ENCODE measurements around the gene CADPS2.

The CADPS2 gene

GRCh38 chr7:122663733-122664132 is 222.5 kb downstream of the CADPS2 start:
- no peaks in the 10 kb centered on the region for H3K27me3 ChIP-seq (ENCODE audit: insufficient read depth, poor library complexity, severe bottlenecking)
- no peaks in the 10 kb centered on the region for H3K4me1 ChIP-seq (ENCODE audit: insufficient read depth, poor library complexity, severe bottlenecking)
- DNase-seq (ENCODE audit: low spot score) = no peak
- no peak for ATAC-seq (ENCODE audit: low read depth)
- no peak overlapping the region for H3K27ac ChIP-seq (ENCODE audit: poor library complexity, severe bottlenecking)
- H3K9me3 ChIP-seq (ENCODE audit: severe bottlenecking) = no peaks in the 10 kb centered on the region
- H3K36me3 ChIP-seq (ENCODE audit: low read depth) = no peaks in the 10 kb centered on the region
- no peak for TF ChIP-seq CTCF (IDR thresholded peaks at IDR 0.05; ENCODE audit: poor library complexity, severe bottlenecking)
- no peak overlapping the region for H3K4me3 ChIP-seq (ENCODE audit: severe bottlenecking)

GRCh38 chr7:122658856-122659255 is 227.4 kb downstream of the CADPS2 start:
- Histone ChIP-seq H3K27ac (ENCODE audit: poor library complexity, severe bottlenecking) (no peak overlapping the region), H3K27me3 (ENCODE audit: insufficient read depth, poor library complexity, severe bottlenecking) (no peaks in the 10 kb centered on the region), H3K4me1 (ENCODE audit: insufficient read depth, poor library complexity, severe bottlenecking) (no peaks in the 10 kb centered on the region), H3K9me3 (ENCODE audit: severe bottlenecking) (no peaks in the 10 kb centered on the region), H3K4me3 (ENCODE audit: severe bottlenecking) (no peak overlapping the region), H3K36me3 (ENCODE audit: low read depth) (no peaks in the 10 kb centered on the region)
- DNase-seq (ENCODE audit: low spot score) (no peak), ATAC-seq (ENCODE audit: low read depth) (no peak)
- no peak for TF ChIP-seq CTCF (IDR thresholded peaks at IDR 0.05; ENCODE audit: poor library complexity, severe bottlenecking)

GRCh38 chr7:122653685-122654084 is 232.6 kb downstream of the CADPS2 start:
- H3K4me3 ChIP-seq (ENCODE audit: severe bottlenecking) = no peak overlapping the region
- no peaks in the 10 kb centered on the region for H3K27me3 ChIP-seq (ENCODE audit: insufficient read depth, poor library complexity, severe bottlenecking)
- no peak for ATAC-seq (ENCODE audit: low read depth)
- no peak for DNase-seq (ENCODE audit: low spot score)
- TF ChIP-seq CTCF (IDR thresholded peaks at IDR 0.05; ENCODE audit: poor library complexity, severe bottlenecking) = no peak
- no peak overlapping the region for H3K27ac ChIP-seq (ENCODE audit: poor library complexity, severe bottlenecking)
- no peaks in the 10 kb centered on the region for H3K9me3 ChIP-seq (ENCODE audit: severe bottlenecking)
- H3K4me1 ChIP-seq (ENCODE audit: insufficient read depth, poor library complexity, severe bottlenecking) = no peaks in the 10 kb centered on the region
- H3K36me3 ChIP-seq (ENCODE audit: low read depth) = no peaks in the 10 kb centered on the region

GRCh38 chr7:122652876-122653275 is 233.4 kb downstream of the CADPS2 start:
- TF ChIP-seq CTCF (IDR thresholded peaks at IDR 0.05; ENCODE audit: poor library complexity, severe bottlenecking) = no peak
- DNase-seq (ENCODE audit: low spot score) (no peak), ATAC-seq (ENCODE audit: low read depth) (no peak)
- Histone ChIP-seq H3K4me1 (ENCODE audit: insufficient read depth, poor library complexity, severe bottlenecking) (no peaks in the 10 kb centered on the region), H3K9me3 (ENCODE audit: severe bottlenecking) (no peaks in the 10 kb centered on the region), H3K36me3 (ENCODE audit: low read depth) (no peaks in the 10 kb centered on the region), H3K27me3 (ENCODE audit: insufficient read depth, poor library complexity, severe bottlenecking) (no peaks in the 10 kb centered on the region), H3K27ac (ENCODE audit: poor library complexity, severe bottlenecking) (no peak overlapping the region), H3K4me3 (ENCODE audit: severe bottlenecking) (no peak overlapping the region)

- Histone ChIP-seq H3K4me1 (ENCODE audit: insufficient read depth, poor library complexity, severe bottlenecking) (no peaks in the 10 kb centered on the region), H3K27me3 (ENCODE audit: insufficient read depth, poor library complexity, severe bottlenecking) (no peaks in the 10 kb centered on the region), H3K27ac (ENCODE audit: poor library complexity, severe bottlenecking) (no peak overlapping the region), H3K36me3 (ENCODE audit: low read depth) (no peaks in the 10 kb centered on the region), H3K9me3 (ENCODE audit: severe bottlenecking) (no peaks in the 10 kb centered on the region), H3K4me3 (ENCODE audit: severe bottlenecking) (no peak overlapping the region)
- no peak for TF ChIP-seq CTCF (IDR thresholded peaks at IDR 0.05; ENCODE audit: poor library complexity, severe bottlenecking)
- ATAC-seq (ENCODE audit: low read depth) (no peak), DNase-seq (ENCODE audit: low spot score) (no peak)
Observed at GRCh38 chr7:122651451-122651850, 234.8 kb downstream of the CADPS2 start.
